DMS114 treated with DMSO at 0.1 percent for 48 hours (cell line): ENCODE data around the gene IRF2BP2.

Source experiments
- DNase-seq: peaks from one replicate; lab custom pipeline; 2025; ENCODE audit not compliant: unreplicated experiment; lab: John Stamatoyannopoulos, UW

IRF2BP2 gene

DNA sequence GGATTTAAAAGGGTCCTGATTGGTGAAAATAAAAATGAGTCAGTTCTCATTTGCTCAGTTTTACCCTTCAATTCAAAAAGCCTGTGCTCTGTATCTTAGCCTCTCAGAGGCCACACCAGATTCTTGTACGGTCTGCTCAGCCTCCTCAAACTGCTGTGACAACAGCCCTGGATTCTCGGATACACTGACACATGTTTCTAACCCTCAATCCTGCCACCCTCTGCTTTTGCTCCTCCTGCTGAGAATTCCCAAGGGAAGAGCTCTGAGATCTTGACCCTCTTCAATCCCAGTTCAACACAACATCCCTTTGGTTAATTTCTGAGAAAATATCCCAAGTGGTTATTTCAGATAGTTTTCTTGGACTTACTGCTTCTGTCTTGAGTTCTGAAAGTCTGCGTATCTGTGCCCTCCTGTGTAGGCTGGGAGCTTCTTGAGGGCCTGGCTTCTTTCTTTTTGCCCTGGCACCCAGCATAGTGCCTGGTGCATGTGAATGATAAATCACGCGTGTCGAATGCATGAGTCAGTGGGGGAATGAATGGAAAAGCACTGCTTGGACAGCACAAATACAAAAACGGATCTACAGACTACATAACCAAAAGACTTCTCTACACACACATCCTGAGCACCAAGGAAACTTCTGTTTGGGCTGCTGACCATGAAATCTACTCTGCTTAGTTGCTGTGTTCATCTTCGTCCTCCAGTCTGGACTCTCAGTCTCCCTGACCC is 24.5 kb downstream of the IRF2BP2 start:
- DNase-seq = no peak

DNA sequence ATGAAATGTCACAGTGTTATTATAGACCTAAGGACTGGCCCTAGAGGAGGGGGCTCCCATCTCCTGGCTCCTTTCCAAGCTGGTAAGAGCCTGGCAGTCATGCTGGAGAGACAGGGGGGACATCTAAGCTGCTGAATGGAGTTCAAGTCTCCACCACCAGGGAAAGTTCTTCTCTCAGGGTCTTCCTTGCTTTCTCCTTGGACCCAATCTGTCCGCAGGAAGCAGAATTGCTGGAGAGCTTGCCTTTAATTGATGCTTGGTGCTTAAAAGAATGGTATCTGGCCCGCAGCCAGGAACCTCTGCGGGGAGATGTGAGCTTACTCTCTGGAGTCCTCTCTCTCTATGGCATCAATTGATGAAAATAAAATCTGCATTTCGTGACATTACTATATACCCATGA is 25.1 kb downstream of the IRF2BP2 start:
- no peak for DNase-seq

DNA sequence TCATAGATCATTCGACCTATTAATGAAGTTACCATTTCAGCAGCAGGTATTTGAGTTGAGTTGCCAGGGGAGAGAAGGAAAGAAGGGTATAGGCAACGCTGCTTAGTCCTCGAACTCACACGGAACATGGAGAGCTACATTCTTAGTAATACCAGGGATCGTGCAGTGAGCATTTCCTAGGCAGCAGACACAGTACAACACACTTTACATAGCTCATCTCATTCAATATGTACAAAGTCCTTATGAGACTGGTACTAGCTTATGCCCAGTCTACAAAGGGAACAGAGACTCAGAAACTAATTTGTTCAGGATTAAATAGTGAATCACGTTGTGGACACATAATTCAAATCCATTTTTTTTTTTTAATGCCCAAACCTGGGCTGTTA is 25.6 kb downstream of the IRF2BP2 start:
- DNase-seq = no peak

DNA sequence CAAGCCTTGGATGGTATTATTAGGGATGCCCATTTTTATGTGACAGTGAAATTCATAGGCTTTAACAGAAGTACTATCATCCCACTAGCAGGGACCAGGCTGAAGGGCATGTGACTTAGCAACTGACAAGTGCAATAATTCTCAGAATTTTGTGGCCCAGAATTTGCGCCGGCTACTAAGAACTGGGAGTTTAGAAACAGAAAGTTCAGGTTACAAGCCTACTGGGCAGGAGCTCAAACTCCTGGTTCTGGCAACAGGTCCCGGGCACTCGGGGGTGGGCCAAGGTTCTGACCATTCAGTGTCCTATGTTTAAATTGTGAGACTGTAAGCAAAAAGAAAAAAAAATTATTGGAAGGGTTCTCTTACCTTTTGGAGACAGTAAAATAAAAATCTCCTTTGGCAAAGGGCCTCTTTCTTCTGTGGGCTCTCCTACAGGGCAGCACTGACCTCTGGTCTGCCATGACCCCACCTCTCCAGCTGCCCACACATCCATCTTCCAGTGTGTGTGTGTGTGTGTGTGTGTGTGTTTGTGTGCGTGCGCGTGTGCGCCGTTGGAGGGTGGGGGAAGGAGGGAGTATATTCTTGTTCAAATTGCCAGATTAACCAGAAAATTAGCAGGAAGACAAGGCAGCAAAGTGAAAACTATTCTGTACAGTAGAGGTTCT is 26.1 kb downstream of the IRF2BP2 start:
- no peak for DNase-seq

DNA sequence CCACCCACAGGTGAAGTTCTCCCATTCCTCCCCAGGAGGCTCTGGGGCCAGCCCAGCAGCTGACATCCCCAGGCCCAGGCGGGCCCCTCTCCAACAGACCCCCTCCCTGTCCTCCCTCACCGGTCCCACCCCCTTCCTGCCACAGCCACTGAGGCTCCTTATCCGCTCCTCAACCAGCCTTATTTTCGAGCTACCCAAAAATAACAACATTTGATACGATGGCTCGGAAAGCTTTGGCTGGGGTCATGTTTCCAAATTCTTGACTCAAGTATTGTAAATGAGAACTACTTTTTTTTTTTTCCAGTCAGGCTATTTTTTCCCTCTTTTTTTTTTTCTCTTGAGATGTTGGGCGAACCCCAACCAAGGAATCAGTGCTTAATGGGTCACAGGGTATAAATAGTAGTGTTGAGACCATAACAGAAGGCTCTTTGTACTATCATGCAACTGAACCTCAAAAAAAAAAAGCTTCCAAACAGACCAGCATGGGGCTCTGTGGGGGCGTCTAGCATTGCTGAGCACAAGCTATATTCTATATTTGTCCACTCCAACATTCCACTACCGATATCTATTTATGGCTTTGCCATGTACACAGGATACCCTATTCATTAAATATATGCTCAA is 27.2 kb downstream of the IRF2BP2 start:
- DNase-seq = no peak

DNA sequence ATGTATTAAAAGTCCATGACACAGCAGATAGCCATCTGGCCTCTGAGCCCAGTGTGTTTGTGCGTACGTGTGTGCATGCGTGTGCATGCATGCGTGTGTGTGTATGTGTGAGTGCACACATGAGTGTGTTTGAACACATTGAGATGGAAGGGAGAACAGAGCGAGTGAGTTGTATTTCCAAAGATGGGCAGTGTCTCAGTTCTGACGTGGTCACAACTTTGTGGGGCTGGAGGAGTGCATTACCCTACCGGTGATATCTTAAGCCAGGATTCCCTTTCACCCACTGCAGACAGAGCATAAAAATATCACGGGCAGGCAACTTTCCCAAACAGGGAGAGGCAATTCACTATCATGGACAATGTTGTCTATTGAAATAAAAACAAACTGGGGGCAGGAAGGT is 27.8 kb downstream of the IRF2BP2 start:
- DNase-seq = no peak

DNA sequence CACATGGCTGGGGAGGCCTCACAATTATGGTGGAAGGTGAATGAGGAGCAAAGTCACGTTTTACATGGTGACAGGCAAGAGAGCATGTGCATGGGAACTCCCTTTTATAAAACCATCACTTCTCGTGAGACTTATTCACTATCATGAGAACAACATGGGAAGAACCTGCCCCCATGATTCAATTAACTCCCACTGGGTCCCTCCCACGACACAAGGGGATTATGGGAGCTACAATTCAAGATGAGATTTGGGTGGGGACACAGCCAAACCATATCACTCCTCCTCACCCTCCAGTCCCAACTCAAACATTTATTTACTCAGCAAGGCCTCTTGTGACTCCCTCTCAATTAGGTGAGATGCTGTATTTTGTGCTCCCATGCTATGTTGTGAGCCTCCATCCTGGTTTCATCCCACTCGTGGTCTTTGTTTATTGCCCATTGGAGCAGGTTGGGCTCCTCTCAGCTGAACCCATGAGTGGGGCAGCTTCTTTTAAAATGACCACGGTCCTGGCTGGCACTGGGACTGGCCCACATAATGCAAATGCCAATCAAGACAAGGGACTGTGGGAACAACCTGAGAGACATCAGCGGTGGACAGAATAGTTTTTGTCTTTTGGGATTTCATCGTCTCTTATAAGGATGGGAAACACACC is 28.8 kb downstream of the IRF2BP2 start:
- no peak for DNase-seq

DNA sequence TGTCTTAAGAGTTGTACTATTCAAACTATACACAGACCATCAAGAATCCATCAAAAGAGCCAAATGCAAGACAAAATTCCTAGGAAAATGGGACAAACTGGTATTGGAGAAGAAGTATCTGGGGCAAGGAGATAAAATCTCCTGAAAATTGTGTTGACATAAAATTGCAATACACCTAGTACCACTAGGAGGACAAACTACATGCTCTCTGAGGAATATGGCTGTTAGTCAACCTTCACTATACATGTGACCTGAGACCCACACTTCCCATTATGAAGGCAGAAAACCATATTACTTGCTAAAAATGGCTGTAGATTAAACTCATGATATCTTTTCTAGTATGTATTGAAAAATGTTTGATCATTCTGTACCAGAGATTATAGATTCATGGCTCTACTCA is 30.0 kb downstream of the IRF2BP2 start:
- no peak for DNase-seq

DNA sequence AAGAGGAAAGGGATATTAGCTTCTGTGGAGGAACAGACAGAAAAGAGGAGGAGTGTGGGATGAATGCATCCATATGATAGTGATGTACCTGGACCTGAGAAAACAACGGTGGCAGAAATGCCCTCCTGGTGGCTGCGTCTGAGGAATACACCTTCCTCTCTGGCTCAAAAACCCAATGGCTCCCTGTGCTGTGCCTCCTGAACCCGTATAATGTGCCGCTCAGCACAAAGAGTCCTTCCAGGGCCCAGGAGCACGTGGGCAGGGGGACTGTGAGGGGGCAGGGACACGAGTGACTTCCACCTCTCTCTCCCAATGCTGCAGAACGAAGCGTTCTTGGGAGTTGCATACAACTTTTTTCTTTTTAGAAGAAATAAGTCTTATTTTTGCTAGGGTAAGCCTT is 31.2 kb downstream of the IRF2BP2 start:
- no peak for DNase-seq

DNA sequence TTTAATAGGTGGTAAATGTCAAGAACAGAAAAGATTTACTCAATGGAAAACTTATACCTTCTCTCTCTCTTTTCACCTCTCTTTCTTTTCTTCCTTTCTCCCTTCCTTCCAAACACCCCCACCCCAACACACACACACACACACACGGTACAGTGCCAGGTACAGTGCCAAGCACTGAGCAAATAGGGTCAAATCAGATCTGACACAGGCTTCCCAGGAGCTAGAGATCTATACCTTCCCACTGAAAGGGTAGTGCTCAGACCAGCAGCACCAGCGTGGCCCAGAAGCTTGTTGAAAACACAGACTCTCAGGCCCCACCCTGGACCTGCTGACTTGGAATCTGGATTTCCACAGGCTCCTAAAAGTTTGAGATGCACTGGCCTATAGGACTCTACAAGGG is 31.9 kb downstream of the IRF2BP2 start:
- DNase-seq = no peak

DNA sequence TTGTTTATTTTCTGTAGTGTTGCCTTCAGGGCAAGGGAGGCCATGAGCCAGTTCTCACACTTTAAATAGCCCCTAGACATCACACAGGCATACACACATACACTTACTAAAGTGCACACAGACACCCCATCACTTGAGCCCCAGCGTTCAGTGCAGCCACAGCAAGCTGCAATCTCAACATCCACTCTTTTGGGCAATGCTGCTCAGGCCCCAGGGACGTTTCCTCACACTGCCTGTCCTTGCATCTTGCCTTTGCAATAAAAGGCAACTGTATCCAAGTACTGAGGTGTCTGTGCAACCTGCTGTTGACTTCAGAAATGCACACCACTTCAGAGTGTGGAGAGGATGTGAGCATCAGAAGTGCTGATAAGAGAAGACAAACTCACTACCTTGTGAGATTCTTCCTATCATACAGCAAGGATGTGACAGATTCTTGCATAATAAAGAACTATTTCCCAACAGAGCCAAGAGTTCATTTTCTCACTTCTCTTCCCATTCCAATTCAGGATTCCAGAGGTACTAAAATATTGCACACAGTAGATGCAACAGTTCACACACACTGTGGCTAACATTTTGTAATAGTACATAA is 36.2 kb downstream of the IRF2BP2 start:
- DNase-seq = no peak

DNA sequence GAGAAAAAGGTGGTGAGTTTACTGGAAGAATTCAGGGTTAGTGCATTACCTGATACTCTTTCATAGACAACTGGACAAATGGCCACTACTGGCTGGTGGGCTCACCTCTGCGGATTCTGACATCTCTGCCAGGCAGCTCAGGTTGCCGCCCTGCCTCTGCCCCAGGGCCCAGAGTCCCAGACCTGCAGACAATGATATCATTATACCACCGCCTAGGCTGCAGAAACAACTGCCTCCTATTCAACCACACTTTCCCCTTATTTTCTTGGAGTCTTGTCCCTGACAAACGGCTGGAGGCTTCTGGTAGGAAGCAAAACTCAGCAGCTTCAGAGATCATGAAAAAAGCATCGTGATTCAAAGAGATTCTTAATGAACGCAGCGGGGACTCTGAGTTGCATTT is 37.0 kb downstream of the IRF2BP2 start:
- DNase-seq = no peak

DNA sequence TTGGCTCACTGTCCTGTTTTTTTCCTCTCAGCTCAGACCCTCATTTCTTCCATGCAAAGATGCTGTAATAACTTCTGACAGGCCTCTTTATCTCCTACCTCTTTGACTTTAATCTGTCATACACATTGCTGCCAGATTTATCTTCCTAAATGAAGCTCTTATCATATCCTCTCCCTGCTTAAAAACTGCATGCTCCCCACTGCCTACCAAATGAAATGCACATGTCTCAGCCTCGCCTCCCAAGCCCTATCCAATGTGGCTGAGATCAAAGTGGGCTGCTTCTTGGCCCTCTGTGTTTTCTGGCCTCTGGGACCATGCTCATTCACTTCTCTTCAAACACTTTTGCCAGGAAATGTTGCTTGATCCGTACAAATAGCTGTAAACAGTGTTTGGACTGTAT is 38.3 kb downstream of the IRF2BP2 start:
- no peak for DNase-seq

DNA sequence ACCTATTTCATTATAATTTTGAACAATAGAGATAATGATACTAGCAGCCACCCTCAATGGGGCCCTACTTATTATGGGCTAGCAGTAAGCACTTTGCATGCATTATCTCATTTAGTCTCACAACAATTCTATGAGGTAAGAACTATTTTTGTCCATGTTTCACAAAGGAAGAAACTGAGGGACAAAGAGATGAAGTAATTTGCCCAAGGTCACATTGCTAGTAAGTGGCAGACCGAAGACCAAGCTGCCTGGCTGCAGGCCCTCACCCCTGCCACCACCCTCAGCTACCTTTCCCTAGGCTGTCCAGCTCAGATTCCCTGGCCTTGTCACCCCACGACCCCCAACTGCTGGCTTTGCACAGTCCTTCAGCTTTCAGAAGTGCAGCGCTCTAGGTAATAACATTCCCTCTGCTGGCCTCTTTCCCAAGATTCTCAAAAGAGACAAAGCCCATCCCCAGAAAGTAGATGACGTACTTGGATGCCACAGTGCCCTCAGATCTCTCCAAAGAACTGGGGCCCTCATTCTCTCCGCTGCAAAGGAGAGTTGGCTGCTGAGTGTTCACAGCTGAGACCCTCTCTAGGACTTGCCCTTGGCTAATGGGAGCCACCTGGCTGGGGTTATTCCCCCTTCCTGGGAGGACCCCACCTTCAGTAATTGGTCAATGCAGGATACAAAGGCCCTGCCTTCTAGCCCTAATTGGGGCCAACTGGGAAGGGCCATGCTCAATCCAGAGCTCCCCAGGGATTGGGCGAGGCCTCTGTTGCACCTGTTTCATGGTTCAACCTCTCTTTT is 39.5 kb downstream of the IRF2BP2 start:
- DNase-seq = no peak

DNA sequence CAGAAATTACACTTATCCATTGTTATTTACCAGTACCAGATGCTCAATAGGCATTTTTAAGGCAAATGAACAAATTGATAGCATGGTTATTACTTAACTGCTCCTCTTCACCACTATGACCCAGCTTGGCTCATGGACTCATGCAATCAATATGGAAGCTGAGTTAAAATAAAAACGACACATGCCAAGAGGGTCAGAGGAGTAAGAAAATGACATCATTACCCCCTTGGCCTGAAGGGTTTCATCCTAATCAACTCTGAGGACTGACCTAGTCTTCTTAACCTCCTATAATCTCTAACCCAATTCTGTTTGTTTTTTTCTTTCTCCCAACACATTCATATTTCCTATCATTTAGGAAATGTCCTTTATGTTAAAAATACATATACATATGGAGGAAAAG is 41.6 kb downstream of the IRF2BP2 start:
- DNase-seq = no peak

DNA sequence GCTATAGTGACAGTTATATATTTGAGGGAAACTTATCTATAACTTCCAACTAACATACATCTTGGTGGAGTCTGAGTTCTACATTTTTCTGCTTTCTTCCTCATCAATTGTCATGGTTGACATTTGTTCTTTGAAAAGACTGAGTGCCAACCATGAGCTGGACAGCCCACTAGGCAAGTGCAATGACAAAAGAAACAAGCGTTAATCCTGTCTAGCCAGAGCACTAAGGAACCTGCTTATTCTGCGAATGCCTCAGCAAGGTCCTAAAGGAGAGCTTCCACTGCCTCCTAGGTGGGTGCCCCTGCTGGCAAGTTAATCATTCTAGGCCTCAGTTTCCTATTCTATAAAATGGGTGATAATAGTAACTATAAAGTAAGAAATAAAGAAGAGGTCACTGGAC is 44.8 kb downstream of the IRF2BP2 start:
- no peak for DNase-seq

DNA sequence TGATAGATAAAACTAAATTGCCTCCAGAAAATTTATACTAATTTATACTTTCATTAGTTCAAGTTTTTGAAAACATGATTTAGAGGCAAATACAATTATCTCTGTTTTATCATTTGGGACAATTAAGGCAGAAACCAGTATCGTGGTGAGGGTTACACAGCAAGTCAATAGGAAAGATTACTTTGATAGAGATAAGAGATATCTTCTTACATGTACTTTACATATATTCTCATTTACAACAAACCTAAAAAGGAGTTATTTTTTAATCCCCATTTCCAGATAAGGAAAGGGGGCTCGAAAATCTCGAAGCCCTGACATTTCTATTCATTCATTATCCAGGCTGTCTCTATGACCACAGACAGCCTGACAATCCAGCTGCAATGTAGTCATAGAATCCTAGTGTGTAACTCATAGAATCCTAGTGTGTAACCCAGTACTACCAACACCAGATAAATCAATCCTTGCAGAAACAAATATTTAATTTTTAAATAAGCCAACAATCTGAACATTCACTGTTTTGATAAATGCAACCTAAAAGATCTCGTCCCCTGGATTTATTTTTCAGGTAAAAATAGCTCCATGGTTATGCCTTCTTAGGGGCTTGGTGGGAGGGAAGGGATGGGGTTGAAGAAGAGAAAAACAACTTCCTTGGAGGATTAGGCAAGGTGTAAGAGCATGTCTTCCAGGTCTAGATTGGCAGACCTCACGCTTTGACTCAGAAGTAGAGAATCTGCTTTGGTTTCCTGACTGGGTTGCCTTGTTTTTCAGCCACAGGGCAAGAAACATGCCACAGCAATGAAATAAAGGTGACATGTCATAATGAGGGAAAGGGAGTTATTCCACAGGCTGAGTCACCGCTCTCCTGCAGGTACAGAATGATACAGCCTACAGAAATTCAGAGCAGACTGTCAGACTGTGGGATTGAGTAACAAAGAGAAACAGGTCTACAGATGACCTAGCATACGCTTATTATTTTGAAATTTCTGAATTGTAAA is 45.6 kb downstream of the IRF2BP2 start:
- DNase-seq = no peak

DNA sequence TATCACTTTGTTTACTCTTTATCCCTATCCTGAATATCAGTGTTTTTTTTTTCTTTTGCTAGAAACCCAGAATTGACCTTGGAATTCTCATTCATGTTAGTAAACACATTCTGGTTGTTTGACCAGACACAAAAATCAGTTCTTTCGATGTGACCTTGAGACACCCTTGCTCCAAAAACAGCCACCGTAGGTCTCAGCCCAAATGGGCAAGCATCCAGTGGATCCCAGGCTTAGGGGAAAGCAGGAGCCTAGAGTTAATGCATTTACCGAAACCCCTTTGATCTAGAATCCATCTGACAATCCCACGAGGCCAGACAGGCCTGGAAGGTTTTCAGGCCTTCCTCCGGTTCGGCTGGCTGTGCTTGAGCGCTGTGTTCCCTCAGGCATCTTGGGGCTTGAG is 47.6 kb downstream of the IRF2BP2 start:
- DNase-seq = no peak

DNA sequence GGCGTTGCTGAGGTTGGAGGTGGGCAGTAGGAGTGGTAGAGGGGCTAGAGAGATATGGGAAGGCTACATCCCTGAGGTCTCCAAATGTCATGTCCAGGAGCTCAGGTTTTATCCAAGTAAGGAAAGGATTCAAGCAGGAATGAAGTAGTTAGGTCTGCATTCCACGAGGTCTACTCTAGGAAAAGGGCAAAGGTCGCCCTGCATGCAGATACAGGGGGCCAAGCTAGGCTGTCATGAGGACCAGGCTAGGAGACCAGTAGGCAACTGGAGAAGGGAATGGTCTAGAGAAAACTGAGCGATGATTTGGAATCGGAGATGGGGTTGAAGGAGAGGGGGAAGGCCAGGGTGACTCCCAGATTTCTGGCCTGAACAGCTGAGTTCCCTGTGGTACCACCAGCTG is 48.7 kb downstream of the IRF2BP2 start:
- DNase-seq = no peak
